Neural cell (in vitro differentiated cells): ENCODE results near the gene CDC25A. TPM values are rescaled to one million over a fixed set of nuclear protein-coding genes. Genes with fewer than 3 reads are reported as not detected.

ENCODE experiments used
- H2AFZ ChIP-seq: fragments of 200-600, 300-800 bp; sonication (generic), shearing (Covaris generic); 2 replicates; pipeline ENCODE4 v1.6.0; 2014; ENCODE audit warnings: low read depth, mild to moderate bottlenecking, antibody characterized with exemption, low read length, moderate library complexity
- H3F3A ChIP-seq: fragments of 200-600 bp; shearing (Covaris generic); 2 replicates; pipeline ENCODE4 v1.6.1; 2016; ENCODE audit warnings: mild to moderate bottlenecking, moderate library complexity, mixed read lengths, antibody characterized with exemption, low read length; ENCODE audit not compliant: insufficient read depth, poor library complexity, severe bottlenecking
- H3K27ac ChIP-seq: fragments of 200-600, 300-800 bp; sonication (generic), shearing (Covaris generic); 2 replicates; pipeline ENCODE4 v1.5.1; 2014; ENCODE audit warnings: mild to moderate bottlenecking, low read length, moderate library complexity
- H3K27me3 ChIP-seq: fragments of 300-800, 200-600 bp; sonication (generic), shearing (Covaris generic); 2 replicates; pipeline ENCODE4 v1.6.0; 2014; ENCODE audit warnings: mild to moderate bottlenecking, low read depth, low read length, moderate library complexity; ENCODE audit not compliant: insufficient read depth
- H3K36me3 ChIP-seq: fragments of 300-800, 200-600 bp; sonication (generic), shearing (Covaris generic); 2 replicates; pipeline ENCODE4 v1.5.1; 2014; ENCODE audit warnings: mild to moderate bottlenecking, antibody characterized with exemption, low read length, moderate library complexity; ENCODE audit not compliant: insufficient read depth
- H3K4me2 ChIP-seq: fragments of 300-800, 200-600 bp; sonication (generic), shearing (Covaris generic); 2 replicates; pipeline ENCODE4 v1.6.0; 2014; ENCODE audit warnings: mild to moderate bottlenecking, low read length
- H3K4me3 ChIP-seq: fragments of 300-800, 200-600 bp; sonication (generic), shearing (Covaris generic); 2 replicates; pipeline ENCODE4 v1.5.1; 2014; ENCODE audit warnings: mild to moderate bottlenecking, low read length, moderate library complexity
- H3K79me2 ChIP-seq: fragments of 200-600 bp; shearing (Covaris generic); replicated peaks from 2 replicates; pipeline ENCODE4 v1.6.0; 2014; ENCODE audit warnings: mild to moderate bottlenecking, low read length, moderate library complexity; ENCODE audit not compliant: insufficient read depth
- H3K9ac ChIP-seq: fragments of 300-800, 200-600 bp; sonication (generic), shearing (Covaris generic); 2 replicates; pipeline ENCODE4 v1.6.1; 2016; ENCODE audit warnings: mild to moderate bottlenecking, low read length, mixed read lengths
- H3K9me2 ChIP-seq: fragments of 200-600 bp; shearing (Covaris generic); 2 replicates; pipeline ENCODE4 v1.6.1; 2016; ENCODE audit warnings: mild to moderate bottlenecking, low read length, mixed read lengths; ENCODE audit not compliant: insufficient read depth
- H3K9me3 ChIP-seq: fragments of 200-600, 300-800 bp; sonication (generic), shearing (Covaris generic); 2 replicates; pipeline ENCODE4 v1.6.1; 2016; ENCODE audit warnings: mild to moderate bottlenecking, mixed run types, low read length, moderate library complexity, mixed read lengths
- H4K20me1 ChIP-seq: fragments of 200-600 bp; shearing (Covaris generic); 2 replicates; pipeline ENCODE4 v1.6.1; 2016; ENCODE audit warnings: mild to moderate bottlenecking, mixed run types; ENCODE audit not compliant: insufficient read depth
- CTCF ChIP-seq: fragments of 450-650 bp; IDR thresholded peaks from 2 replicates; pipeline ENCODE4 v1.5.1; 2014; ENCODE audit warnings: antibody characterized with exemption, mild to moderate bottlenecking, moderate library complexity; ENCODE audit not compliant: poor library complexity, severe bottlenecking
- EP300 ChIP-seq: fragments of 450-650 bp; conservative IDR thresholded peaks from 2 replicates; pipeline ENCODE4 v1.6.1; 2014; ENCODE audit warnings: antibody characterized with exemption, mild to moderate bottlenecking, moderate library complexity; ENCODE audit not compliant: poor library complexity, severe bottlenecking
- EZH2 ChIP-seq: fragments of 200-600, 300-800 bp; shearing (Covaris generic), sonication (generic); IDR thresholded peaks from 2 replicates; pipeline ENCODE4 v1.6.1; 2014; ENCODE audit warnings: antibody characterized with exemption, low read length, borderline replicate concordance, mild to moderate bottlenecking; ENCODE audit not compliant: insufficient read depth, poor library complexity, severe bottlenecking
- MXI1 ChIP-seq: fragments of 450-650 bp; conservative IDR thresholded peaks from 2 replicates; pipeline ENCODE4 v1.6.1; 2014; ENCODE audit warnings: antibody characterized with exemption, mild to moderate bottlenecking; ENCODE audit not compliant: poor library complexity, severe bottlenecking
- POLR2AphosphoS5 ChIP-seq: IDR thresholded peaks from 2 replicates; pipeline ENCODE4 v1.6.1; 2012
- RAD21 ChIP-seq: fragments of 450-650 bp; conservative IDR thresholded peaks from 2 replicates; pipeline ENCODE4 v1.6.1; 2014; ENCODE audit warnings: antibody characterized with exemption, mild to moderate bottlenecking, moderate library complexity
- REST ChIP-seq: IDR thresholded peaks from 2 replicates; pipeline ENCODE4 v1.6.1; 2012; ENCODE audit warnings: borderline replicate concordance
- SMC3 ChIP-seq: fragments of 450-650 bp; conservative IDR thresholded peaks from 2 replicates; pipeline ENCODE4 v1.6.1; 2014; ENCODE audit warnings: antibody characterized with exemption, mild to moderate bottlenecking, moderate library complexity; ENCODE audit not compliant: poor library complexity
- TAF1 ChIP-seq: IDR thresholded peaks from 2 replicates; pipeline ENCODE4 v1.6.1; 2012; ENCODE audit warnings: low read depth
- polyA plus RNA-seq: library from polyadenylated mRNA; depleted of rRNA; stranded (reverse); fragments of >200 nt; gene quantifications from 2 replicates; pipeline ENCODE4 v1.2.3, GENCODE V29; 2014

The CDC25A gene
- polyA plus RNA-seq, 1 donor from 2014 or later, result 12.3 TPM

GRCh38 chr3:48157202-48157840 lies 30.9 kb downstream of the CDC25A start:
- Histone ChIP-seq H3K27ac (no peak overlapping the region), H3K4me2 (no peak overlapping the region), H4K20me1 (no peaks in the 10 kb centered on the region), H3F3A (no peaks in the 10 kb centered on the region), H3K36me3 (no peaks in the 10 kb centered on the region), H3K9me3 (no peaks in the 10 kb centered on the region), H3K27me3 (no peaks in the 10 kb centered on the region), H3K4me3 (no peak overlapping the region), H3K9me2 (no peaks in the 10 kb centered on the region), H2AFZ (no peak overlapping the region), H3K79me2 (no peaks in the 10 kb centered on the region), H3K9ac (no peak overlapping the region)
- TF ChIP-seq TAF1 (no peak), SMC3 (no peak), REST (no peak), EP300 (no peak), CTCF (no peak), RAD21 (no peak), EZH2 (no peak), POLR2AphosphoS5 (no peak), MXI1 (no peak)

GRCh38 chr3:48156163-48156562 lies 32.1 kb downstream of the CDC25A start:
- Histone ChIP-seq H3K27ac (no peak overlapping the region), H3K9me2 (no peaks in the 10 kb centered on the region), H3F3A (no peaks in the 10 kb centered on the region), H2AFZ (no peak overlapping the region), H3K4me3 (no peak overlapping the region), H3K9ac (no peak overlapping the region), H3K9me3 (no peaks in the 10 kb centered on the region), H4K20me1 (no peaks in the 10 kb centered on the region), H3K79me2 (no peaks in the 10 kb centered on the region), H3K36me3 (no peaks in the 10 kb centered on the region), H3K4me2 (no peak overlapping the region), H3K27me3 (no peaks in the 10 kb centered on the region)
- TF ChIP-seq POLR2AphosphoS5 (no peak), EP300 (no peak), REST (no peak), MXI1 (no peak), CTCF (no peak), SMC3 (no peak), RAD21 (no peak), EZH2 (no peak), TAF1 (no peak)
